ENCODE results near the gene CLCN3. TPM values are rescaled to one million over a fixed set of nuclear protein-coding genes. Genes with fewer than 3 reads are reported as not detected.
A peak's percentile ranks its signal among the peaks of the same experiment; 100 is the strongest.

Gene CLCN3
- polyA plus RNA-seq, 1 donor from 2014 or later = 8.1 TPM

GRCh38 chr4:169626331-169627282 is 6.2 kb downstream of the CLCN3 start:
- Mint-ChIP-seq H3K27me3 (no peaks in the 10 kb centered on the region), H3K4me3 (peak overlapping the region in 1 of 4 donors; percentile 40), H3K36me3 (peaks cover 3% of the 10 kb centered on the region), H3K4me1 (peaks cover 23 to 36% (median 36%) of the 10 kb centered on the region in 3 donors), H3K9me3 (no peaks in the 10 kb centered on the region), H3K27ac (no peak overlapping the region)

GRCh38 chr4:169627307-169627706 is 6.9 kb downstream of the CLCN3 start:
- Mint-ChIP-seq H3K27me3 (no peaks in the 10 kb centered on the region), H3K4me3 (peak overlapping the region in 1 of 4 donors; percentile 40), H3K4me1 (peaks cover 18 to 29% (median 29%) of the 10 kb centered on the region in 3 donors), H3K27ac (no peak overlapping the region), H3K9me3 (no peaks in the 10 kb centered on the region), H3K36me3 (peaks cover 3% of the 10 kb centered on the region)

GRCh38 chr4:169628579-169628978 is 8.2 kb downstream of the CLCN3 start:
- peaks cover 1% of the 10 kb centered on the region for H3K36me3 Mint-ChIP-seq
- no peak overlapping the region for H3K27ac Mint-ChIP-seq
- peaks cover 14 to 24% (median 23%) of the 10 kb centered on the region in 3 donors for H3K4me1 Mint-ChIP-seq
- no peaks in the 10 kb centered on the region for H3K9me3 Mint-ChIP-seq
- no peak overlapping the region for H3K4me3 Mint-ChIP-seq
- H3K27me3 Mint-ChIP-seq = no peaks in the 10 kb centered on the region

- Mint-ChIP-seq H3K9me3 (no peaks in the 10 kb centered on the region), H3K27ac (no peak overlapping the region), H3K4me3 (no peak overlapping the region), H3K4me1 (peaks cover 13 to 23% (median 20%) of the 10 kb centered on the region in 3 donors), H3K36me3 (no peaks in the 10 kb centered on the region), H3K27me3 (no peaks in the 10 kb centered on the region)
Measured at GRCh38 chr4:169630069-169630468, 9.7 kb downstream of the CLCN3 start.

- Mint-ChIP-seq H3K4me3 (no peak overlapping the region), H3K36me3 (peaks cover 5% of the 10 kb centered on the region), H3K27ac (no peak overlapping the region), H3K27me3 (no peaks in the 10 kb centered on the region), H3K9me3 (no peaks in the 10 kb centered on the region), H3K4me1 (peaks cover 9 to 13% (median 10%) of the 10 kb centered on the region in 3 donors)
Measured at GRCh38 chr4:169632896-169633295, 12.5 kb downstream of the CLCN3 start.

- Mint-ChIP-seq H3K36me3 (peaks cover 10% of the 10 kb centered on the region), H3K27ac (no peak overlapping the region), H3K4me3 (no peak overlapping the region), H3K4me1 (peaks cover 0 to 7% (median 4%) of the 10 kb centered on the region in 3 donors), H3K9me3 (no peaks in the 10 kb centered on the region), H3K27me3 (no peaks in the 10 kb centered on the region)
Measured at GRCh38 chr4:169634975-169635374, 14.6 kb downstream of the CLCN3 start.

- no peak overlapping the region for H3K27ac Mint-ChIP-seq
- H3K36me3 Mint-ChIP-seq = peaks cover 17% of the 10 kb centered on the region
- no peaks in the 10 kb centered on the region for H3K9me3 Mint-ChIP-seq
- no peaks in the 10 kb centered on the region for H3K27me3 Mint-ChIP-seq
- peaks cover 0 to 5% (median 1%) of the 10 kb centered on the region in 3 donors for H3K4me1 Mint-ChIP-seq
- no peak overlapping the region for H3K4me3 Mint-ChIP-seq
Measured at GRCh38 chr4:169640261-169640870, 20.0 kb downstream of the CLCN3 start.

GRCh38 chr4:169644802-169645201 is 24.4 kb downstream of the CLCN3 start:
- no peak overlapping the region for H3K4me3 Mint-ChIP-seq
- H3K27ac Mint-ChIP-seq = no peak overlapping the region
- H3K9me3 Mint-ChIP-seq = no peaks in the 10 kb centered on the region
- H3K36me3 Mint-ChIP-seq = peaks cover 7% of the 10 kb centered on the region
- H3K27me3 Mint-ChIP-seq = no peaks in the 10 kb centered on the region
- peaks cover 0 to 4% (median 0%) of the 10 kb centered on the region in 3 donors for H3K4me1 Mint-ChIP-seq

GRCh38 chr4:169645627-169646026 is 25.2 kb downstream of the CLCN3 start:
- H3K27me3 Mint-ChIP-seq = no peaks in the 10 kb centered on the region
- H3K36me3 Mint-ChIP-seq = peaks cover 7% of the 10 kb centered on the region
- peaks cover under 1 to 4% (median under 1%) of the 10 kb centered on the region in 3 donors for H3K4me1 Mint-ChIP-seq
- H3K9me3 Mint-ChIP-seq = no peaks in the 10 kb centered on the region
- H3K4me3 Mint-ChIP-seq = no peak overlapping the region
- no peak overlapping the region for H3K27ac Mint-ChIP-seq

- Mint-ChIP-seq H3K36me3 (peaks cover 3% of the 10 kb centered on the region), H3K4me1 (peaks cover 6 to 17% (median 14%) of the 10 kb centered on the region in 3 donors), H3K9me3 (no peaks in the 10 kb centered on the region), H3K4me3 (no peak overlapping the region), H3K27ac (peak overlapping the region in 1 of 3 donors; percentile 90), H3K27me3 (no peaks in the 10 kb centered on the region)
Measured at GRCh38 chr4:169649545-169650226, 29.3 kb downstream of the CLCN3 start.

GRCh38 chr4:169650227-169650936 is 30.0 kb downstream of the CLCN3 start:
- Mint-ChIP-seq H3K27ac (peak overlapping the region in 1 of 3 donors; percentile 90), H3K36me3 (peaks cover 3% of the 10 kb centered on the region), H3K9me3 (no peaks in the 10 kb centered on the region), H3K4me1 (peaks cover 6 to 17% (median 14%) of the 10 kb centered on the region in 3 donors), H3K4me3 (no peak overlapping the region), H3K27me3 (no peaks in the 10 kb centered on the region)

GRCh38 chr4:169652535-169652934 is 32.2 kb downstream of the CLCN3 start:
- Mint-ChIP-seq H3K36me3 (peaks cover 3% of the 10 kb centered on the region), H3K27me3 (no peaks in the 10 kb centered on the region), H3K27ac (no peak overlapping the region), H3K4me1 (peaks cover 5 to 17% (median 14%) of the 10 kb centered on the region in 3 donors), H3K9me3 (no peaks in the 10 kb centered on the region), H3K4me3 (no peak overlapping the region)

- H3K4me1 Mint-ChIP-seq = peaks cover 11 to 25% (median 23%) of the 10 kb centered on the region in 3 donors
- H3K27ac Mint-ChIP-seq = no peak overlapping the region
- no peaks in the 10 kb centered on the region for H3K9me3 Mint-ChIP-seq
- H3K4me3 Mint-ChIP-seq = no peak overlapping the region
- peaks cover 3% of the 10 kb centered on the region for H3K36me3 Mint-ChIP-seq
- H3K27me3 Mint-ChIP-seq = no peaks in the 10 kb centered on the region
Measured at GRCh38 chr4:169655401-169655800, 35.0 kb downstream of the CLCN3 start.

GRCh38 chr4:169657470-169658107 is 37.2 kb downstream of the CLCN3 start:
- Mint-ChIP-seq H3K4me3 (no peak overlapping the region), H3K27ac (no peak overlapping the region), H3K27me3 (no peaks in the 10 kb centered on the region), H3K9me3 (no peaks in the 10 kb centered on the region), H3K4me1 (peaks cover 12 to 19% (median 16%) of the 10 kb centered on the region in 3 donors), H3K36me3 (peaks cover 3% of the 10 kb centered on the region)

All from IgD-negative memory B cell (primary cell).